Gastroesophageal sphincter (tissue), 4 donors: ENCODE measurements around the gene PPFIA3. TPM values are rescaled to one million over a fixed set of nuclear protein-coding genes. Genes with fewer than 3 reads are reported as not detected.
A peak's percentile ranks its signal among the peaks of the same experiment; 100 is the strongest.
"Not testable (repeated sequence)": the region's sequence is repeated elsewhere in the genome, so short reads cannot be mapped to it uniquely, and the experiment has no call there.

Source experiments
- ATAC-seq: fragments of 150-250 bp; one replicate; pipeline ENCODE4 v1.9.1; 2016; ENCODE audit warnings: mild to moderate bottlenecking, moderate library complexity
- H3K27ac ChIP-seq, 4 donors: fragments of 200-600 bp; sonication (generic) in 3 of 4; 1 replicate in 3 of 4; 2 replicates in 1 of 4; pipeline ENCODE4 v1.5.1; 2016 to 2019
- H3K27me3 ChIP-seq: fragments of 200-600 bp; sonication (generic); one replicate; pipeline ENCODE4 v1.5.1; 2019
- H3K36me3 ChIP-seq, 2 donors: fragments of 200-600 bp; sonication (generic); one replicate each; pipeline ENCODE4 v1.5.1; 2019; ENCODE audit warnings: control low read depth in 1 of 2
- H3K4me1 ChIP-seq, 3 donors: fragments of 200-600 bp; sonication (generic); 1 replicate in 2 of 3; 2 replicates in 1 of 3; pipeline ENCODE4 v1.5.1; 2016 to 2019; ENCODE audit warnings: control low read depth in 2 of 3
- H3K4me3 ChIP-seq, 2 donors: fragments of 200-600 bp; sonication (generic); one replicate each; pipeline ENCODE4 v1.5.1; 2019; ENCODE audit warnings: mild to moderate bottlenecking in 1 of 2, moderate library complexity in 1 of 2
- H3K9me3 ChIP-seq, 3 donors: fragments of 200-600 bp; sonication (generic); one replicate each; pipeline ENCODE4 v1.5.1; 2017 to 2019; ENCODE audit warnings: control low read depth in 2 of 3
- CTCF ChIP-seq, 4 experiments: fragments of 200-600 bp in 2 of 4; fragments of 450-650 bp in 2 of 4; sonication (generic) in 1 of 4; IDR thresholded peaks; one replicate each; pipeline ENCODE4 v1.5.1; 2017 to 2019; ENCODE audit warnings: antibody characterized with exemption in 4 of 4, mild to moderate bottlenecking in 2 of 4, moderate library complexity in 2 of 4
- EP300 ChIP-seq: sonication (generic); formaldehyde crosslinking; IDR thresholded peaks from one replicate; pipeline ENCODE4 v1.6.1; 2017; ENCODE audit warnings: antibody characterized with exemption, mild to moderate bottlenecking
- POLR2A ChIP-seq, 2 donors: fragments of 450-650 bp; IDR thresholded peaks; one replicate each; pipeline ENCODE4 v1.6.1; 2017; ENCODE audit warnings: antibody characterized with exemption in 2 of 2, mild to moderate bottlenecking in 2 of 2, moderate library complexity in 1 of 2
- POLR2AphosphoS5 ChIP-seq: sonication (generic); formaldehyde crosslinking; IDR thresholded peaks from one replicate; pipeline ENCODE4 v1.6.1; 2017; ENCODE audit warnings: antibody characterized with exemption
- WGBS, 2 donors: methylation state at CpG; one replicate each; pipeline ENCODE4 v1.1.5; 2018; ENCODE audit warnings: low coverage in 1 of 2; 5-methylcytosine and 5-hydroxymethylcytosine counted together
- total RNA-seq, 4 donors: library from RNA; depleted of rRNA; stranded (reverse); fragments of >200 nt; gene quantifications; one replicate each; pipeline ENCODE4 v1.1.0, GENCODE V29; 2016

PPFIA3 gene
- total RNA-seq, 4 donors from 2014 or later = 3.6 to 7.6 (median 5.0) TPM

GRCh38 chr19:49074869-49075268 lies 44.5 kb upstream of the PPFIA3 start:
- H3K4me3 ChIP-seq, H3K27ac ChIP-seq, H3K9me3 ChIP-seq, ATAC-seq, H3K36me3 ChIP-seq: not testable (repeated sequence)
- peak in 3 of 4 experiments; percentile 74 to 80 (median 77) for TF ChIP-seq CTCF (IDR thresholded peaks at IDR 0.05)
- WGBS, 2 donors = 14% methylated on average over 9 of the region's 9 CpGs; no CpG with 5 or more reads in 1 of the 2 donors
- Histone ChIP-seq H3K4me1 (peaks cover 0 to 12% (median 4%) of the 10 kb centered on the region in 3 donors), H3K27me3 (peaks cover 48% of the 10 kb centered on the region)

- no peak overlapping the region for H3K4me3 ChIP-seq
- WGBS, 2 donors = 89 to 94% methylated on average over 4 of the region's 4 CpGs
Observed at GRCh38 chr19:49080392-49080791, 39.0 kb upstream of the PPFIA3 start.

GRCh38 chr19:49081273-49081672 lies 38.1 kb upstream of the PPFIA3 start:
- Histone ChIP-seq H3K27ac (no peak overlapping the region), H3K27me3 (no peaks in the 10 kb centered on the region), H3K9me3 (no peaks in the 10 kb centered on the region), H3K4me1 (peaks cover under 1 to 12% (median 3%) of the 10 kb centered on the region in 3 donors), H3K4me3 (no peak overlapping the region), H3K36me3 (no peaks in the 10 kb centered on the region)
- no peak for TF ChIP-seq POLR2AphosphoS5
- TF ChIP-seq EP300 = no peak
- TF ChIP-seq CTCF (IDR thresholded peaks at IDR 0.05) = no peak
- TF ChIP-seq POLR2A (IDR thresholded peaks at IDR 0.05) = no peak
- ATAC-seq = no peak
- 83% methylated on average over 1 of the region's 1 CpG; no CpG with 5 or more reads in 1 of the 2 donors for WGBS, 2 donors

More at GRCh38 chr19:49080392-49080791, 39.0 kb upstream of the PPFIA3 start:
- Histone ChIP-seq H3K27ac (no peak overlapping the region), H3K36me3 (no peaks in the 10 kb centered on the region), H3K9me3 (no peaks in the 10 kb centered on the region), H3K4me1 (peaks cover 0 to 7% (median 0%) of the 10 kb centered on the region in 3 donors), H3K27me3 (no peaks in the 10 kb centered on the region)
- no peak for ATAC-seq
- TF ChIP-seq POLR2AphosphoS5 = no peak
- TF ChIP-seq EP300 = no peak

GRCh38 chr19:49084206-49085019 lies 34.9 kb upstream of the PPFIA3 start:
- H3K27ac ChIP-seq = peak overlapping the region; percentile 19 to 94 (median 92)
- peaks cover 0 to 24% of the 10 kb centered on the region in 2 donors for H3K36me3 ChIP-seq
- peak overlapping the region; percentile 80 to 98 for H3K4me3 ChIP-seq
- peaks cover 4 to 41% (median 17%) of the 10 kb centered on the region in 3 donors for H3K4me1 ChIP-seq
- WGBS, 2 donors = 61 to 67% methylated on average over 16 to 26 of the region's 26 CpGs
- TF ChIP-seq POLR2AphosphoS5 (no peak), POLR2A (IDR thresholded peaks at IDR 0.05) (no peak), EP300 (no peak), CTCF (IDR thresholded peaks at IDR 0.05) (no peak)
- H3K27me3 ChIP-seq = no peaks in the 10 kb centered on the region
- no peak for ATAC-seq
- H3K9me3 ChIP-seq = no peaks in the 10 kb centered on the region

GRCh38 chr19:49085020-49085867 lies 34.1 kb upstream of the PPFIA3 start, which contains the start of gene SNRNP70:
SNRNP70 (plus strand) TSS chr19:49085451; CDS start chr19:49086415, 964 bp downstream.
- ATAC-seq = peak; percentile 100
- peak in 1 of 4 experiments; percentile 22 for TF ChIP-seq CTCF (IDR thresholded peaks at IDR 0.05)
- peak; percentile 85 to 91 for TF ChIP-seq POLR2A (IDR thresholded peaks at IDR 0.05)
- peak; percentile 86 for TF ChIP-seq POLR2AphosphoS5
- TF ChIP-seq EP300 = no peak
- Histone ChIP-seq H3K27ac (peak within 1 kb of the TSS; percentile 75 to 94 (median 92)), H3K4me3 (peak within 1 kb of the TSS; percentile 80 to 98), H3K4me1 (peaks cover 4 to 48% (median 17%) of the 10 kb centered on the region in 3 donors), H3K9me3 (no peaks in the 10 kb centered on the region), H3K27me3 (no peaks in the 10 kb centered on the region), H3K36me3 (peaks cover 0 to 32% of the 10 kb centered on the region in 2 donors)
- WGBS, 2 donors = 0 to 1% methylated on average over 3 to 24 of the region's 89 CpGs
